ENCODE results near the gene IPO4. TPM values are rescaled to one million over a fixed set of nuclear protein-coding genes. Genes with fewer than 3 reads are reported as not detected.

Gene IPO4
- total RNA-seq, 1 experiment from 2014 or later, result 48.9 TPM

GRCh38 chr14:24135584-24135833 is 53.1 kb downstream of the IPO4 start:
- Histone ChIP-seq H3K27me3 (ENCODE audit: low read length) (no peaks in the 10 kb centered on the region), H3K27ac (ENCODE audit: low read length) (peak overlapping the region; percentile 54), H3K9ac (ENCODE audit: low read length) (peak overlapping the region; percentile 98), H4K20me1 (ENCODE audit: insufficient read depth, low read depth, low read length) (no peaks in the 10 kb centered on the region), H3K9me3 (ENCODE audit: low read length) (no peaks in the 10 kb centered on the region), H3K4me1 (ENCODE audit: low read length) (peaks cover 42% of the 10 kb centered on the region), H3K36me3 (ENCODE audit: insufficient read depth, low read length) (peaks cover 23% of the 10 kb centered on the region), H3K4me3 (ENCODE audit: low read length) (peak overlapping the region; percentile 98), H2AFZ (ENCODE audit: low read length) (peak overlapping the region; percentile 76), H3K9me2 (replicated peaks; ENCODE audit: insufficient read depth, low read length) (no peaks in the 10 kb centered on the region), H3K79me2 (ENCODE audit: low read length) (peaks cover 43% of the 10 kb centered on the region), H3K4me2 (ENCODE audit: low read depth, low read length, poor library complexity, severe bottlenecking) (peak overlapping the region; percentile 87)
- no peak for DNase-seq

GRCh38 chr14:24133735-24134134 is 54.9 kb downstream of the IPO4 start:
- no peak overlapping the region for H3K27ac ChIP-seq (ENCODE audit: low read length)
- no peaks in the 10 kb centered on the region for H3K9me3 ChIP-seq (ENCODE audit: low read length)
- H3K36me3 ChIP-seq (ENCODE audit: insufficient read depth, low read length), result peaks cover 11% of the 10 kb centered on the region
- no peaks in the 10 kb centered on the region for H3K9me2 ChIP-seq (replicated peaks; ENCODE audit: insufficient read depth, low read length)
- H3K9ac ChIP-seq (ENCODE audit: low read length), result no peak overlapping the region
- H3K4me3 ChIP-seq (ENCODE audit: low read length), result no peak overlapping the region
- H2AFZ ChIP-seq (ENCODE audit: low read length), result no peak overlapping the region
- no peaks in the 10 kb centered on the region for H3K27me3 ChIP-seq (ENCODE audit: low read length)
- H4K20me1 ChIP-seq (ENCODE audit: insufficient read depth, low read depth, low read length), result no peaks in the 10 kb centered on the region
- H3K4me2 ChIP-seq (ENCODE audit: low read depth, low read length, poor library complexity, severe bottlenecking), result no peak overlapping the region
- H3K4me1 ChIP-seq (ENCODE audit: low read length), result peaks cover 30% of the 10 kb centered on the region
- H3K79me2 ChIP-seq (ENCODE audit: low read length), result peaks cover 26% of the 10 kb centered on the region
- DNase-seq, result peak; percentile 64

GRCh38 chr14:24132976-24133375 is 55.6 kb downstream of the IPO4 start:
- Histone ChIP-seq H2AFZ (ENCODE audit: low read length) (no peak overlapping the region), H3K4me1 (ENCODE audit: low read length) (peaks cover 23% of the 10 kb centered on the region), H3K4me3 (ENCODE audit: low read length) (no peak overlapping the region), H3K9me3 (ENCODE audit: low read length) (no peaks in the 10 kb centered on the region), H3K79me2 (ENCODE audit: low read length) (peaks cover 19% of the 10 kb centered on the region), H3K27ac (ENCODE audit: low read length) (no peak overlapping the region), H3K36me3 (ENCODE audit: insufficient read depth, low read length) (peaks cover 4% of the 10 kb centered on the region; the same call in 1 of the 2 replicates), H3K9me2 (replicated peaks; ENCODE audit: insufficient read depth, low read length) (no peaks in the 10 kb centered on the region), H3K4me2 (ENCODE audit: low read depth, low read length, poor library complexity, severe bottlenecking) (no peak overlapping the region), H3K27me3 (ENCODE audit: low read length) (no peaks in the 10 kb centered on the region), H4K20me1 (ENCODE audit: insufficient read depth, low read depth, low read length) (no peaks in the 10 kb centered on the region), H3K9ac (ENCODE audit: low read length) (no peak overlapping the region)
- no peak for DNase-seq

GRCh38 chr14:24132061-24132685 is 56.4 kb downstream of the IPO4 start:
- Histone ChIP-seq H3K4me3 (ENCODE audit: low read length) (no peak overlapping the region), H4K20me1 (ENCODE audit: insufficient read depth, low read depth, low read length) (no peaks in the 10 kb centered on the region), H3K27ac (ENCODE audit: low read length) (no peak overlapping the region), H3K9me3 (ENCODE audit: low read length) (no peaks in the 10 kb centered on the region), H3K36me3 (ENCODE audit: insufficient read depth, low read length) (no peaks in the 10 kb centered on the region), H3K79me2 (ENCODE audit: low read length) (peaks cover 12% of the 10 kb centered on the region), H3K9ac (ENCODE audit: low read length) (no peak overlapping the region), H3K4me2 (ENCODE audit: low read depth, low read length, poor library complexity, severe bottlenecking) (no peak overlapping the region), H3K4me1 (ENCODE audit: low read length) (peaks cover 15% of the 10 kb centered on the region), H2AFZ (ENCODE audit: low read length) (no peak overlapping the region), H3K9me2 (replicated peaks; ENCODE audit: insufficient read depth, low read length) (no peaks in the 10 kb centered on the region), H3K27me3 (ENCODE audit: low read length) (no peaks in the 10 kb centered on the region)
- no peak for DNase-seq

GRCh38 chr14:24131549-24131966 is 57.1 kb downstream of the IPO4 start:
- Histone ChIP-seq H3K9ac (ENCODE audit: low read length) (no peak overlapping the region), H3K9me3 (ENCODE audit: low read length) (no peaks in the 10 kb centered on the region), H2AFZ (ENCODE audit: low read length) (no peak overlapping the region), H4K20me1 (ENCODE audit: insufficient read depth, low read depth, low read length) (no peaks in the 10 kb centered on the region), H3K4me1 (ENCODE audit: low read length) (peaks cover 9% of the 10 kb centered on the region), H3K79me2 (ENCODE audit: low read length) (peaks cover 6% of the 10 kb centered on the region), H3K4me2 (ENCODE audit: low read depth, low read length, poor library complexity, severe bottlenecking) (no peak overlapping the region), H3K9me2 (replicated peaks; ENCODE audit: insufficient read depth, low read length) (no peaks in the 10 kb centered on the region), H3K27me3 (ENCODE audit: low read length) (no peaks in the 10 kb centered on the region), H3K4me3 (ENCODE audit: low read length) (no peak overlapping the region), H3K27ac (ENCODE audit: low read length) (no peak overlapping the region), H3K36me3 (ENCODE audit: insufficient read depth, low read length) (no peaks in the 10 kb centered on the region)
- DNase-seq, result no peak

DNA sequence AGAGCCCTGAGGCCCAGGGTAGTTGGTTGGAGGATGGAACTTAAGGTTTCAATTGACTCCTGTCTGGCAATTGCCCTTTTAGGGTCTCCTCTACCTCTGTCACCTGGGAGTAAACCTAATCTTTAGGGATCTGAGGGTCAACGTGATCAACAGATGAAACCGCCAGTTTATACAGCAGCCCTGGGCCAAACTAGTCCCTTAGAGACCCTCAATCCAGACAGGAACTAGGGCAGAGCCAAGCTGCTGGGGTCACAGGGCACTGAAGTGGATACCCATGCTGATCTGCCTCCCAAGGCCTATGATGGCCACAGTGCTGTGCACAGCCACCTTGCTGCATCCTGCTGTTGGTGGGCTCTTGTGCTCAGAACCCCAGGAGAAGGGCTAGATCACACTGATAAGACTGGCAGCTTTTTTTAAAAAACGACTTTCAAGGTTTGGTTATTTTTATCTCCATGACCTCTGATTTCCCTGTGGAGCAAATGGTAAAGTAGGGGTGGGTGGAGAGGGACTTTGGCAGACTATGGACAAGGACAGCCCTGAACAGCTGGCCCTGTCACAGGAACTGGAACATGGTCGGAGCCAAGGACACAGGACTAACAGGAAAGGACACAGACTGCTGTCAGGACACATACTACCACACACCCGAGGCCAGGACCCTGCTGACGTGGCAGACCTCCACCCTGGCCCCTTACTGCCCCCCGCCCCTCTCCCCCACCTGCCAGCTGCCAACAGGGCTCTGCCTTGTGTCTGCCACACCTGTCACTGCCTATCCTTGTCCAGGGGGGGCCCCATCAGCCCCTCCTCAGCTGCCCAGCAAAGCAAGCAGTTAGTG is 57.7 kb downstream of the IPO4 start:
- no peak overlapping the region for H3K9ac ChIP-seq (ENCODE audit: low read length)

DNA sequence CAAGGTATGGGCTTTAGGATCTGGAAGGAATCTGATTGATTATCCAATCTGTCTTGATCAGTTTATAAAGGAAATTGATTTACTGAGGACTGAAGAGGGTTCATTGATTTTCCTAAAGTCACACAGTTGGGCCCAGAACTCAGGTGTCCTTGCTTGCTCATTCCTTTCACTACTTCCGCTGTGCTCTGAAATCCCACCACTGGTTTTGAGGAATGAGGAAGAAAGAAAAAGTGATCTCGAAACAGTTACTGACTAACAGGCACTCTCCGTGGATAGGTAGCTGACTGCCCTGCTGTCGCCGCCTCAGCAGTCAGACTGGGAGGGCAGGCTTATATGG is 58.3 kb downstream of the IPO4 start, which contains the start of gene FITM1:
TSS of gene FITM1 (plus strand) at position 280 of the 337 bp plus-strand sequence. CDS start 905 bp downstream, outside the sequence.
- no peaks in the 10 kb centered on the region for H3K27me3 ChIP-seq (ENCODE audit: low read length)
- no peak for DNase-seq

More for the DNA sequence above, 57.7 kb downstream of the IPO4 start:
- Histone ChIP-seq H3K4me1 (ENCODE audit: low read length) (peaks cover 9% of the 10 kb centered on the region), H3K9me3 (ENCODE audit: low read length) (no peaks in the 10 kb centered on the region), H3K36me3 (ENCODE audit: insufficient read depth, low read length) (no peaks in the 10 kb centered on the region), H2AFZ (ENCODE audit: low read length) (no peak overlapping the region), H4K20me1 (ENCODE audit: insufficient read depth, low read depth, low read length) (no peaks in the 10 kb centered on the region), H3K4me3 (ENCODE audit: low read length) (no peak overlapping the region), H3K27ac (ENCODE audit: low read length) (no peak overlapping the region), H3K4me2 (ENCODE audit: low read depth, low read length, poor library complexity, severe bottlenecking) (no peak overlapping the region), H3K9me2 (replicated peaks; ENCODE audit: insufficient read depth, low read length) (no peaks in the 10 kb centered on the region), H3K27me3 (ENCODE audit: low read length) (no peaks in the 10 kb centered on the region), H3K79me2 (ENCODE audit: low read length) (no peaks in the 10 kb centered on the region)
- no peak for DNase-seq

More for the DNA sequence above, 58.3 kb downstream of the IPO4 start, which contains the start of gene FITM1:
- Histone ChIP-seq H3K27ac (ENCODE audit: low read length) (no peak within 1 kb of the TSS), H3K4me3 (ENCODE audit: low read length) (no peak within 1 kb of the TSS), H3K9ac (ENCODE audit: low read length) (no peak within 1 kb of the TSS), H3K9me3 (ENCODE audit: low read length) (no peaks in the 10 kb centered on the region), H3K36me3 (ENCODE audit: insufficient read depth, low read length) (no peaks in the 10 kb centered on the region), H3K9me2 (replicated peaks; ENCODE audit: insufficient read depth, low read length) (no peaks in the 10 kb centered on the region), H4K20me1 (ENCODE audit: insufficient read depth, low read depth, low read length) (no peaks in the 10 kb centered on the region), H3K4me1 (ENCODE audit: low read length) (peaks cover 4% of the 10 kb centered on the region), H3K4me2 (ENCODE audit: low read depth, low read length, poor library complexity, severe bottlenecking) (no peak within 1 kb of the TSS), H3K79me2 (ENCODE audit: low read length) (no peaks in the 10 kb centered on the region), H2AFZ (ENCODE audit: low read length) (no peak within 1 kb of the TSS)
